SH-SY5Y (cell line): ENCODE results near the gene PLEKHN1.

Experiments used
- GATA2 ChIP-seq: IDR thresholded peaks from 2 replicates; pipeline ENCODE4 v1.6.1; 2011; ENCODE audit warnings: mild to moderate bottlenecking, low read depth, low read length
- GATA3 ChIP-seq: IDR thresholded peaks from 2 replicates; pipeline ENCODE4 v1.6.1; 2011; ENCODE audit warnings: low read depth, mild to moderate bottlenecking, low read length, moderate library complexity

PLEKHN1 gene

GRCh38 chr1:969260-969855 is 3.1 kb downstream of the PLEKHN1 start:
- no peak for TF ChIP-seq GATA2
- TF ChIP-seq GATA3: no peak

GRCh38 chr1:970242-970972 is 4.1 kb downstream of the PLEKHN1 start:
- TF ChIP-seq GATA2: no peak
- TF ChIP-seq GATA3: no peak

- no peak for TF ChIP-seq GATA3
- no peak for TF ChIP-seq GATA2
Observed at GRCh38 chr1:970973-971730, 4.9 kb downstream of the PLEKHN1 start.

GRCh38 chr1:971751-972506 is 5.6 kb downstream of the PLEKHN1 start:
- TF ChIP-seq GATA2 (no peak), GATA3 (no peak)

- TF ChIP-seq GATA2 (no peak), GATA3 (no peak)
Observed at GRCh38 chr1:972726-973458, 6.6 kb downstream of the PLEKHN1 start.

- no peak for TF ChIP-seq GATA3
- no peak for TF ChIP-seq GATA2
Observed at GRCh38 chr1:973459-974292, 7.4 kb downstream of the PLEKHN1 start.

GRCh38 chr1:974293-974640 is 8.0 kb downstream of the PLEKHN1 start:
- TF ChIP-seq GATA2: no peak
- TF ChIP-seq GATA3: no peak

- no peak for TF ChIP-seq GATA3
- TF ChIP-seq GATA2: no peak
Observed at GRCh38 chr1:974687-975328, 8.5 kb downstream of the PLEKHN1 start.

- TF ChIP-seq GATA2: no peak
Observed at GRCh38 chr1:975365-975764, 9.1 kb downstream of the PLEKHN1 start.

GRCh38 chr1:975896-976683 is 9.8 kb downstream of the PLEKHN1 start:
- TF ChIP-seq GATA2 (no peak), GATA3 (no peak)

- no peak for TF ChIP-seq GATA3
Observed at GRCh38 chr1:978069-978834, 12.0 kb downstream of the PLEKHN1 start.
